Ascending aorta (tissue), 2 donors: Measurements from ENCODE around the gene LARP4B. TPM values are rescaled to one million over a fixed set of nuclear protein-coding genes. Genes with fewer than 3 reads are reported as not detected.

Experiments used
- DNase-seq, 2 donors: peaks; one replicate each; pipeline ENCODE4 v3.0.0-alpha.2; 2019; ENCODE audit warnings: low spot score in 2 of 2
- H3K27ac ChIP-seq, 2 donors: fragments of 200-600 bp; sonication (generic); one replicate each; pipeline ENCODE4 v1.5.1; 2016 to 2017; ENCODE audit warnings: mild to moderate bottlenecking in 1 of 2
- H3K27me3 ChIP-seq: fragments of 200-600 bp; sonication (generic); one replicate; pipeline ENCODE4 v1.5.1; 2017
- H3K36me3 ChIP-seq, 2 donors: fragments of 200-600 bp; sonication (generic); one replicate each; pipeline ENCODE4 v1.5.1; 2016
- H3K4me1 ChIP-seq, 2 donors: fragments of 200-600 bp; sonication (generic); one replicate each; pipeline ENCODE4 v1.5.1; 2016 to 2017; ENCODE audit warnings: mild to moderate bottlenecking in 1 of 2
- H3K4me3 ChIP-seq, 2 donors: fragments of 200-600 bp; sonication (generic); one replicate each; pipeline ENCODE4 v1.5.1; 2016 to 2017; ENCODE audit warnings: mild to moderate bottlenecking in 1 of 2
- H3K9me3 ChIP-seq, 2 donors: fragments of 200-600 bp; sonication (generic); one replicate each; pipeline ENCODE4 v1.5.1; 2016
- intact Hi-C: fragments of 100-400 bp; cut with DNase I; formaldehyde crosslinking; loops from one replicate; pipeline ENCODE4 v1.15.1; 2023
- total RNA-seq: library from RNA; depleted of rRNA; stranded (reverse); fragments of >200 nt; gene quantifications from one replicate; pipeline ENCODE4 v1.1.0, GENCODE V29; 2016
- TF ChIP-seq, protein P1 (sequence below), 3 experiments: fragments of 200-600 bp in 2 of 3; fragments of 450-650 bp in 1 of 3; sonication (generic) in 2 of 3; IDR thresholded peaks; one replicate each; pipeline ENCODE4 v1.5.1; 2016 to 2019; ENCODE audit warnings: antibody characterized with exemption in 3 of 3, mild to moderate bottlenecking in 1 of 3, moderate library complexity in 1 of 3

The LARP4B gene
- total RNA-seq, 1 donor from 2014 or later, result 31.6 TPM

DNA sequence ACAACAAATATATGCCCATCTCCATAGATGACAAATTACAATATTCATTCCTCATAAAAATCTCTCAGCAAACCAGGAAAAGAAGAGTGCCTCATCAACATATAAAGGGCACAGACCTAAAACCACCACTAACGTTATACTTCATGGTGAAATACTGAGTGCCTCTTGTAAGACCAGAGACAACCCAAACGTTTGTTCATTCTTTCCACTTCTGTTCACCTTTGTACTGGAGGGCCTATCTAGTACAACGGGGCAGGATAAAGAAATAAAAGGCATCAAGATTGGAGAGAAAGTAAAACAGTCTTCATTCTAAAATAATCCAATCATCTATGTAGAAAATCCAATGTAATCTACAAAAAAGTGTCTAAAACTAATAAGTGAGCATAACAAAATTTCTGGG lies 79.1 kb downstream of the LARP4B start:
- Histone ChIP-seq H3K4me3 (no peak overlapping the region), H3K27me3 (no peaks in the 10 kb centered on the region), H3K36me3 (peaks cover 0 to 13% of the 10 kb centered on the region in 2 donors), H3K27ac (no peak overlapping the region), H3K9me3 (no peaks in the 10 kb centered on the region), H3K4me1 (peaks cover 0 to 4% of the 10 kb centered on the region in 2 donors)
- TF ChIP-seq, protein P1, sequence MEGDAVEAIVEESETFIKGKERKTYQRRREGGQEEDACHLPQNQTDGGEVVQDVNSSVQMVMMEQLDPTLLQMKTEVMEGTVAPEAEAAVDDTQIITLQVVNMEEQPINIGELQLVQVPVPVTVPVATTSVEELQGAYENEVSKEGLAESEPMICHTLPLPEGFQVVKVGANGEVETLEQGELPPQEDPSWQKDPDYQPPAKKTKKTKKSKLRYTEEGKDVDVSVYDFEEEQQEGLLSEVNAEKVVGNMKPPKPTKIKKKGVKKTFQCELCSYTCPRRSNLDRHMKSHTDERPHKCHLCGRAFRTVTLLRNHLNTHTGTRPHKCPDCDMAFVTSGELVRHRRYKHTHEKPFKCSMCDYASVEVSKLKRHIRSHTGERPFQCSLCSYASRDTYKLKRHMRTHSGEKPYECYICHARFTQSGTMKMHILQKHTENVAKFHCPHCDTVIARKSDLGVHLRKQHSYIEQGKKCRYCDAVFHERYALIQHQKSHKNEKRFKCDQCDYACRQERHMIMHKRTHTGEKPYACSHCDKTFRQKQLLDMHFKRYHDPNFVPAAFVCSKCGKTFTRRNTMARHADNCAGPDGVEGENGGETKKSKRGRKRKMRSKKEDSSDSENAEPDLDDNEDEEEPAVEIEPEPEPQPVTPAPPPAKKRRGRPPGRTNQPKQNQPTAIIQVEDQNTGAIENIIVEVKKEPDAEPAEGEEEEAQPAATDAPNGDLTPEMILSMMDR (IDR thresholded peaks at IDR 0.05), result no peak
- intact Hi-C loops, result no loop called here
- no peak for DNase-seq

DNA sequence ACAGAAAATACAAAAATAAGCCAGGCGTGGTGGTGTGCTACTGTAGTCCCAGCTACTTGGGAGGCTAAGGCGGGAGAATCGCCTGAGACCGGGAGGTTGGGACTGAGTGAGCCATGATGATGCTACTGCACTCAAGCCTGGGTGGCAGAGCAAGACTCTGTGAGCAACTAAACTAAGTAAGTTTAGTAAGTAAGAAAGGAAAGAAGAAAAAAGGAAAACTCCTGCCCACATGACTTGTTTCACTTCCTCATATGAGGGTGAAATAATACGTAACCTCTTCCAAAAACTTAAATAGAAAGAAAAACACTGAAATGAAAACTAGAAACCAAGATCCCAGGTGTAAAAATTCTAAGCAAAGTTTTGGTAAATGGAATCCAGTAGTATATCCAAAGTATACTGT lies 79.6 kb downstream of the LARP4B start:
- Histone ChIP-seq H3K27ac (peak overlapping the region in 1 of 2 donors; percentile 36), H3K9me3 (no peaks in the 10 kb centered on the region), H3K4me3 (no peak overlapping the region), H3K4me1 (peaks cover 0 to 4% of the 10 kb centered on the region in 2 donors), H3K36me3 (peaks cover 0 to 13% of the 10 kb centered on the region in 2 donors), H3K27me3 (no peaks in the 10 kb centered on the region)
- no peak for DNase-seq
- TF ChIP-seq, protein P1 (IDR thresholded peaks at IDR 0.05), result no peak
- intact Hi-C loops, result no loop called here

DNA sequence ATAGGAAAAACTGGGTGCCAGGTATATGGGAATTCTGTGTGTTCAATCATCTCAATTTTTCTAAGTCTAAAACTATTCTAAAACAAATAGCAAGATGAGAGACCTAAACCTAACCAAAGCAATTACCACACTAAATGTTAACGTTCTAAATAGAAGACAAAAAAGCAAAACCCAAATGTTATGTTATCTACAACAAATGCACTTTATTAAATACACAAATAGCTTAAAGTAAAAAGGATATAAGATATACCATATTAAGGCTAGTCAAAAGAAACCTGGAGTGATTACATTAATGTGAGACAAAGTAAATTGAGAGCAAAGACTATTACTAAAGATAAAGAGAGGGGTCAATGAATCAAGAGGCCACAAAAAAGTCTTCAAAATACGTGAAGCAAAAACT lies 81.4 kb downstream of the LARP4B start:
- TF ChIP-seq, protein P1 (IDR thresholded peaks at IDR 0.05), result no peak
- no peak for DNase-seq
- peaks cover 0 to 4% of the 10 kb centered on the region in 2 donors for H3K4me1 ChIP-seq
- no peaks in the 10 kb centered on the region for H3K9me3 ChIP-seq
- intact Hi-C loops, result no loop called here
- H3K27me3 ChIP-seq, result no peaks in the 10 kb centered on the region
- H3K27ac ChIP-seq, result no peak overlapping the region
- no peak overlapping the region for H3K4me3 ChIP-seq
- peaks cover 0 to 11% of the 10 kb centered on the region in 2 donors for H3K36me3 ChIP-seq

DNA sequence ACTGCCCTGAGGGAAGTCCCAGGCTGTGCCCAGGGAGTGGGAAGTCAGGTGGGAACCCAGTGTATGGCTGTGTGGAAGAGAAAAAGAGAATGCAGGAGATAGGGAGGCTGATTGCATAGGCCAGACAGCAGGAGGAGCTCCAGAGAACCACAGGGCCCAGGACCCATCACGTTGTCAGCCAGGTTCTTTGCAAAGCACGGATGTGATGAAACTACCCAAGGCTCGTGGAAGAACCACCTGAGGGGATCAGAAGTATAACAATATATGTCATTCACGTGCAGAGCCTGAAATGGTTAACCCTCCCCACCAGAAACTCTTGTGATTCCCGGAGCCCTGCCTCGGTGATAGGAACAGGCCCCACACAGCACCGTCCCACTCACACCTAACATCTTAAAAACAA lies 83.6 kb downstream of the LARP4B start:
- Histone ChIP-seq H3K9me3 (no peaks in the 10 kb centered on the region), H3K36me3 (peaks cover 11 to 15% of the 10 kb centered on the region in 2 donors), H3K4me1 (peaks cover 0 to 4% of the 10 kb centered on the region in 2 donors), H3K27me3 (no peaks in the 10 kb centered on the region), H3K4me3 (no peak overlapping the region), H3K27ac (no peak overlapping the region)
- TF ChIP-seq, protein P1 (IDR thresholded peaks at IDR 0.05), result no peak
- intact Hi-C loops, result no loop called here
- no peak for DNase-seq

DNA sequence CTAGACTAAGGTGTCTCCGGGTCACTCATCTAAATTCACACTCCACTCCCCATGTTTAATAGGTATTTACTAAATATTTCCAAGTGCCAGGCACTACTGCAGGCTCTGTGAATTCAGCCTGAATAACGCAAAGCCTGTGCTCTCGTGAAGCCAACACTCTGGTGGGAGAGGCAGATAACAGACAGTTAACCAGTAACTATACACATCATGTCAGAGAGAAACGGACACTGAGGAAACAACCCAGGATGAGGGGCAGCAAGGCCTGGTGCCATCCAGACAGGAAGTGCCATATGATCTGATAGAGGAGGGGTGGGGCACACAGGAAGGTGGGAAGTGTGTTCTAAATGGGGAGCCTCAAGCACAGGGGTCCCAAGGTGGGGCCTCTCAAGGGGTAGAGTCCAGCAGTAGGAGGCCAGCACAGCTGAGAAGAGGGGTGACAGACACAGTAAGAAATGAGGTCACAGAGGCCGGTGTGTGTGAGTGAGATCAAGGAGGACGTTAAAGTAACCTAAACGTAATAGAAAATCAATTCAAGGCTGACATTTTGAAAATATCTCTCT lies 85.3 kb downstream of the LARP4B start:
- H3K36me3 ChIP-seq, result peaks cover 25 to 27% of the 10 kb centered on the region in 2 donors
- no peak overlapping the region for H3K4me3 ChIP-seq
- intact Hi-C loops, result no loop called here
- no peaks in the 10 kb centered on the region for H3K9me3 ChIP-seq
- H3K4me1 ChIP-seq, result peaks cover 0 to 4% of the 10 kb centered on the region in 2 donors
- no peaks in the 10 kb centered on the region for H3K27me3 ChIP-seq
- TF ChIP-seq, protein P1 (IDR thresholded peaks at IDR 0.05), result no peak
- no peak overlapping the region for H3K27ac ChIP-seq
- DNase-seq, result no peak

DNA sequence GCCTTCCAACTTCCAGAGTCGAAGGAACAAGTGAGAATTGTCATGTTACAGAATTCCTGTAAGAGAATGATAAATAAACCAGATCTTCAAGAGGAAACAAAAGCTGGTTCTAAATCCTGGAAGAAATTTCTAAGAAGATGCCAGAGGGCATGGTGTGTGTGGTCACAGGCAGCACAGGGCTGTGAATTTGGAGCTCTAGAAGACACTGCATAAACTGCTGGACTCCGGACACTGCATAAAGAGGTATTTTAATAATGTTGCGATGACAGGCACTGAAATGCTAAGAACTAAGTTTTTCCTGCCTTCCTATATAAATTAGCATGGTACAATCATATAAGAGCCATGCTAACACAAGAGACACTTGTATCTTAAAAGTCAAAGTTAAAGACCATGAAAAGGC lies 86.0 kb downstream of the LARP4B start:
- Histone ChIP-seq H3K4me3 (no peak overlapping the region), H3K4me1 (peaks cover 0 to 4% of the 10 kb centered on the region in 2 donors), H3K27ac (no peak overlapping the region), H3K9me3 (no peaks in the 10 kb centered on the region), H3K36me3 (peaks cover 25 to 34% of the 10 kb centered on the region in 2 donors), H3K27me3 (no peaks in the 10 kb centered on the region)
- TF ChIP-seq, protein P1 (IDR thresholded peaks at IDR 0.05), result no peak
- intact Hi-C loops, result no loop called here
- DNase-seq, result no peak
